ENCODE results near the gene ICAM4. TPM values are rescaled to one million over a fixed set of nuclear protein-coding genes. Genes with fewer than 3 reads are reported as not detected.

Gene ICAM4
- total RNA-seq, 4 donors from 2014 or later, result 1.3 TPM; not detected in 3

DNA sequence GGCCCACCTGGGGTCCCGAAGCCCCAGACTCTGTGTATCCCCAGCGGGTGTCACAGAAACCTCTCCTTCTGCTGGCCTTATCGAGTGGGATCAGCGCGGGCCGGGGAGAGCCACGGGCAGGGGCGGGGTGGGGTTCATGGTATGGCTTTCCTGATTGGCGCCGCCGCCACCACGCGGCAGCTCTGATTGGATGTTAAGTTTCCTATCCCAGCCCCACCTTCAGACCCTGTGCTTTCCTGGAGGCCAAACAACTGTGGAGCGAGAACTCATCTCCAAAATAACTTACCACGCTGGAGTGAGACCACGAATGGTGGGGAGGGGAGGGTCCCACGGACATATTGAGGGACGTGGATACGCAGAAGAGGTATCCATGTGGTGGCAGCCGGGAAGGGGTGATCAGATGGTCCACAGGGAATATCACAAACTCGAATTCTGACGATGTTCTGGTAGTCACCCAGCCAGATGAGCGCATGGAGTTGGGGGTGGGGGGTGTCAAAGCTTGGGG is 2.0 kb downstream of the ICAM4 start:
- H3K36me3 ChIP-seq, result peaks cover 0 to 23% (median 4%) of the 10 kb centered on the region in 3 donors
- peaks cover 3 to 71% of the 10 kb centered on the region in 2 donors for H3K27me3 ChIP-seq
- no peak for DNase-seq (ENCODE audit: low spot score in 2 of 2)
- peaks cover 0 to 74% (median 51%) of the 10 kb centered on the region in 4 donors for H3K4me1 ChIP-seq
- H3K9me3 ChIP-seq, result no peaks in the 10 kb centered on the region
- TF ChIP-seq POLR2A (IDR thresholded peaks at IDR 0.05) (no peak), EP300 (IDR thresholded peaks at IDR 0.05) (no peak)
- TF ChIP-seq, protein P1, sequence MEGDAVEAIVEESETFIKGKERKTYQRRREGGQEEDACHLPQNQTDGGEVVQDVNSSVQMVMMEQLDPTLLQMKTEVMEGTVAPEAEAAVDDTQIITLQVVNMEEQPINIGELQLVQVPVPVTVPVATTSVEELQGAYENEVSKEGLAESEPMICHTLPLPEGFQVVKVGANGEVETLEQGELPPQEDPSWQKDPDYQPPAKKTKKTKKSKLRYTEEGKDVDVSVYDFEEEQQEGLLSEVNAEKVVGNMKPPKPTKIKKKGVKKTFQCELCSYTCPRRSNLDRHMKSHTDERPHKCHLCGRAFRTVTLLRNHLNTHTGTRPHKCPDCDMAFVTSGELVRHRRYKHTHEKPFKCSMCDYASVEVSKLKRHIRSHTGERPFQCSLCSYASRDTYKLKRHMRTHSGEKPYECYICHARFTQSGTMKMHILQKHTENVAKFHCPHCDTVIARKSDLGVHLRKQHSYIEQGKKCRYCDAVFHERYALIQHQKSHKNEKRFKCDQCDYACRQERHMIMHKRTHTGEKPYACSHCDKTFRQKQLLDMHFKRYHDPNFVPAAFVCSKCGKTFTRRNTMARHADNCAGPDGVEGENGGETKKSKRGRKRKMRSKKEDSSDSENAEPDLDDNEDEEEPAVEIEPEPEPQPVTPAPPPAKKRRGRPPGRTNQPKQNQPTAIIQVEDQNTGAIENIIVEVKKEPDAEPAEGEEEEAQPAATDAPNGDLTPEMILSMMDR (IDR thresholded peaks at IDR 0.05), result no peak
- H3K4me3 ChIP-seq, result peak overlapping the region in 1 of 4 donors; percentile 30
- no peak overlapping the region for H3K27ac ChIP-seq
- 3% methylated on average over 17 to 23 of the region's 23 CpGs for WGBS, 2 donors

DNA sequence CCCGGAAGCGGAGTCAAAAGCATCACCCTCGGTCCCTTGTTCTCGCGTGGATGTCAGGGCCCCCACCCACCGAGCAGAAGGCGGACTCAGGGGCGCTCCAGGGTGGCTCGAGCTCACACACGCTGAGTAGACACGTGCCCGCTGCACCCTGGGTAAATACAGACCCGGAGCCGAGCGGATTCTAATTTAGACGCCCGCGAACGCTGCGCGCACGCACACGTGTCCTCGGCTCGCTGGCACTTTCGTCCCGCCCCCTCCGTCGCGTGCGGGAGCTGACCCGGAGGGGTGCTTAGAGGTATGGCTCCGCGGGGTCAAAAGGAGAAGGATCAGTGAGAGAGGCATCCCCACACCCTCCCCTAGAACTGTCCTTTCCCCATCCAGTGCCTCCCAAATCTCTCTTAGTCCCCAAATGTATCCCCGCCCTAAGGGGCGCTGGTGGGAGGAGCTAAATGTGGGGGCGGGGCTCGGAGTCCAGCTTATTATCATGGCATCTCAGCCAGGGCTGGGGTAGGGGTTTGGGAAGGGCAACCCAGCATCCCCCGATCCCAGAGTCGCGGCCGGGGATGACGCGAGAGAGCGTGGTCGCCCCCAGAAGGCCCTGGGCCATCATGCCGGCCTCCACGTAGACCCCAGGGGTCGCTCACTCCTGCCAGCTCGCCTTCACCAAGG is 2.5 kb downstream of the ICAM4 start:
- Histone ChIP-seq H3K27me3 (peaks cover 3 to 77% of the 10 kb centered on the region in 2 donors), H3K4me3 (peak overlapping the region in 2 of 4 donors; percentile 16 to 30), H3K4me1 (peaks cover 0 to 76% (median 51%) of the 10 kb centered on the region in 4 donors)

DNA sequence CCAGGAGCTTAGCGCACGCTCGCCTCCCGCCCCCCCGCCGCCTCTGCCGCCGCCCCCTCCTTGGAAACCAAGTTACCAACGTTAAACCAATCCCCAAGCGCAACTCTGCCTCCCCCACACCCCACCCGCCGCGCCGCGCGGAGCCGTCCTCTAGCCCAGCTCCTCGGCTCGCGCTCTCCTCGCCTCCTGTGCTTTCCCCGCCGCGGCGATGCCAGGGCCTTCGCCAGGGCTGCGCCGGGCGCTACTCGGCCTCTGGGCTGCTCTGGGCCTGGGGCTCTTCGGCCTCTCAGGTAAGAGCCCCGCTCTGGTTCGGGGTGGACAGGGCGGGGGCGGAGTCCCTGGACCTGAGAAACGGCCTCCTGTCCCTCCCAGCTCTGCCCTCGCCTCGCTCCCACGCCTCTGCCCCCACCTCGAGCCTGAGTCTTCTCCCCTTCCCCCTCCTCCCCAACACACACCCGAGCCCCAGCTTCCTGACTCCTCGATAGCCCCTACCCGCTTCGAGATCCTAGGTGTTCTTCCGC is 3.1 kb downstream of the ICAM4 start, which contains the start of gene ICAM5:
Gene ICAM5, plus strand, starts transcription at position 117 of the 521 bp plus-strand sequence. Its CDS starts 92 bp downstream, at position 209.
- TF ChIP-seq, protein P1 (IDR thresholded peaks at IDR 0.05), result no peak
- no peak for TF ChIP-seq POLR2A (IDR thresholded peaks at IDR 0.05)
- no peak for TF ChIP-seq EP300 (IDR thresholded peaks at IDR 0.05)
- H3K4me1 ChIP-seq, result peaks cover 0 to 81% (median 51%) of the 10 kb centered on the region in 4 donors
- H3K27ac ChIP-seq, result no peak within 1 kb of the TSS
- peaks cover 3 to 83% of the 10 kb centered on the region in 2 donors for H3K27me3 ChIP-seq
- peaks cover 0 to 11% (median 0%) of the 10 kb centered on the region in 3 donors for H3K36me3 ChIP-seq
- WGBS, 2 donors, result 1 to 3% methylated on average over 10 to 12 of the region's 45 CpGs
- H3K4me3 ChIP-seq, result peak within 1 kb of the TSS in 3 of 4 donors; percentile 19 to 43 (median 31)
- no peaks in the 10 kb centered on the region for H3K9me3 ChIP-seq
- no peak for DNase-seq (ENCODE audit: low spot score in 2 of 2)

More for the DNA sequence above, 2.5 kb downstream of the ICAM4 start:
- no peak for DNase-seq (ENCODE audit: low spot score in 2 of 2)
- no peak for TF ChIP-seq EP300 (IDR thresholded peaks at IDR 0.05)
- no peak for TF ChIP-seq POLR2A (IDR thresholded peaks at IDR 0.05)
- TF ChIP-seq, protein P1 (IDR thresholded peaks at IDR 0.05), result no peak
- Histone ChIP-seq H3K36me3 (peaks cover 0 to 17% (median 1%) of the 10 kb centered on the region in 3 donors), H3K9me3 (no peaks in the 10 kb centered on the region), H3K27ac (no peak overlapping the region)
- WGBS, 2 donors, result 1 to 2% methylated on average over 26 to 44 of the region's 50 CpGs

GRCh38 chr19:10290357-10290875 is 3.7 kb downstream of the ICAM4 start:
- TF ChIP-seq, protein P1 (IDR thresholded peaks at IDR 0.05), result no peak
- no peak for TF ChIP-seq EP300 (IDR thresholded peaks at IDR 0.05)
- no peak for TF ChIP-seq POLR2A (IDR thresholded peaks at IDR 0.05)
- H3K9me3 ChIP-seq, result no peaks in the 10 kb centered on the region
- H3K4me3 ChIP-seq, result peak overlapping the region in 3 of 4 donors; percentile 19 to 43 (median 31)
- no peak overlapping the region for H3K27ac ChIP-seq
- WGBS, 2 donors, result 1% methylated on average over 30 of the region's 30 CpGs
- peaks cover 0 to 86% (median 53%) of the 10 kb centered on the region in 4 donors for H3K4me1 ChIP-seq
- DNase-seq (ENCODE audit: low spot score in 2 of 2), result no peak
- peaks cover 0 to 6% (median 0%) of the 10 kb centered on the region in 3 donors for H3K36me3 ChIP-seq
- H3K27me3 ChIP-seq, result peaks cover 3 to 88% of the 10 kb centered on the region in 2 donors

All from tibial nerve (tissue), 4 donors.